ENCODE measurements around the gene GSK3B. TPM values are rescaled to one million over a fixed set of nuclear protein-coding genes. Genes with fewer than 3 reads are reported as not detected.

GSK3B gene
- total RNA-seq, 6 donors from 2014 or later: 41.4 to 84.9 (median 48.0) TPM

DNA sequence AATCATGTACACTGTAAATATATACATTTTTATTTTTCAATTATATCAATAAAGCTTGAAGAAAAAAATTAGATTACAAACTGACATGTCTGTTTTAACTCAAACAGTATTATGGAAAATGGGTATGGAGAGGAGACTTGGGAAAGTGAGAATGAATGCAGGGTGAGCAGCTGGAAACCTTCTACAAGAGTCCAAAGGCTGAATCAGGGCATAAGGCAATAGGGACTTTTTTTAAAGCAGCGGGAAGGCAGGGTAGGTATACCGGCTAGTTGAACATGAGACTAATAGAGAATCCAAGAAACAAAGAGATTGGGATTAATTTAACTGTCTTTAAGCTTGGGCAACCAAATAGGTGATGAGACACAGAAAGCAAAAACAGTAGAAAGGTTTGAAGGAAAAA lies 167.1 kb downstream of the GSK3B start:
- no peak for TF ChIP-seq EP300 (IDR thresholded peaks at IDR 0.05)
- TF ChIP-seq POLR2A (IDR thresholded peaks at IDR 0.05): no peak
- no peak for TF ChIP-seq POLR2AphosphoS5 (IDR thresholded peaks at IDR 0.05)
- TF ChIP-seq, protein P1, sequence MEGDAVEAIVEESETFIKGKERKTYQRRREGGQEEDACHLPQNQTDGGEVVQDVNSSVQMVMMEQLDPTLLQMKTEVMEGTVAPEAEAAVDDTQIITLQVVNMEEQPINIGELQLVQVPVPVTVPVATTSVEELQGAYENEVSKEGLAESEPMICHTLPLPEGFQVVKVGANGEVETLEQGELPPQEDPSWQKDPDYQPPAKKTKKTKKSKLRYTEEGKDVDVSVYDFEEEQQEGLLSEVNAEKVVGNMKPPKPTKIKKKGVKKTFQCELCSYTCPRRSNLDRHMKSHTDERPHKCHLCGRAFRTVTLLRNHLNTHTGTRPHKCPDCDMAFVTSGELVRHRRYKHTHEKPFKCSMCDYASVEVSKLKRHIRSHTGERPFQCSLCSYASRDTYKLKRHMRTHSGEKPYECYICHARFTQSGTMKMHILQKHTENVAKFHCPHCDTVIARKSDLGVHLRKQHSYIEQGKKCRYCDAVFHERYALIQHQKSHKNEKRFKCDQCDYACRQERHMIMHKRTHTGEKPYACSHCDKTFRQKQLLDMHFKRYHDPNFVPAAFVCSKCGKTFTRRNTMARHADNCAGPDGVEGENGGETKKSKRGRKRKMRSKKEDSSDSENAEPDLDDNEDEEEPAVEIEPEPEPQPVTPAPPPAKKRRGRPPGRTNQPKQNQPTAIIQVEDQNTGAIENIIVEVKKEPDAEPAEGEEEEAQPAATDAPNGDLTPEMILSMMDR (IDR thresholded peaks at IDR 0.05): no peak
- H3K27me3 ChIP-seq: no peaks in the 10 kb centered on the region

GRCh38 chr3:119924111-119925094 lies 169.8 kb downstream of the GSK3B start:
- H3K27me3 ChIP-seq: no peaks in the 10 kb centered on the region
- H3K4me1 ChIP-seq: peaks cover 0 to 11% (median 0%) of the 10 kb centered on the region in 4 donors
- TF ChIP-seq, protein P1 (IDR thresholded peaks at IDR 0.05): no peak
- no peak for TF ChIP-seq POLR2AphosphoS5 (IDR thresholded peaks at IDR 0.05)
- TF ChIP-seq POLR2A (IDR thresholded peaks at IDR 0.05): no peak
- no peak for TF ChIP-seq EP300 (IDR thresholded peaks at IDR 0.05)
- H3K9me3 ChIP-seq: no peaks in the 10 kb centered on the region
- ATAC-seq (ENCODE audit: low FRiP score in 2 of 2) (no peak), DNase-seq (no peak)
- H3K36me3 ChIP-seq: peaks cover 0 to 5% (median 0%) of the 10 kb centered on the region in 4 donors
- no peak overlapping the region for H3K4me3 ChIP-seq
- no peak overlapping the region for H3K27ac ChIP-seq
- 90 to 92% methylated on average over 7 of the region's 7 CpGs for WGBS, 2 donors

More for the DNA sequence above, 167.1 kb downstream of the GSK3B start:
- Histone ChIP-seq H3K4me1 (peaks cover 0 to 11% (median 0%) of the 10 kb centered on the region in 4 donors), H3K36me3 (no peaks in the 10 kb centered on the region), H3K4me3 (no peak overlapping the region), H3K9me3 (no peaks in the 10 kb centered on the region), H3K27ac (no peak overlapping the region)
- 98% methylated on average over 2 of the region's 2 CpGs for WGBS, 2 donors
- DNase-seq (no peak), ATAC-seq (ENCODE audit: low FRiP score in 2 of 2) (no peak)

DNA sequence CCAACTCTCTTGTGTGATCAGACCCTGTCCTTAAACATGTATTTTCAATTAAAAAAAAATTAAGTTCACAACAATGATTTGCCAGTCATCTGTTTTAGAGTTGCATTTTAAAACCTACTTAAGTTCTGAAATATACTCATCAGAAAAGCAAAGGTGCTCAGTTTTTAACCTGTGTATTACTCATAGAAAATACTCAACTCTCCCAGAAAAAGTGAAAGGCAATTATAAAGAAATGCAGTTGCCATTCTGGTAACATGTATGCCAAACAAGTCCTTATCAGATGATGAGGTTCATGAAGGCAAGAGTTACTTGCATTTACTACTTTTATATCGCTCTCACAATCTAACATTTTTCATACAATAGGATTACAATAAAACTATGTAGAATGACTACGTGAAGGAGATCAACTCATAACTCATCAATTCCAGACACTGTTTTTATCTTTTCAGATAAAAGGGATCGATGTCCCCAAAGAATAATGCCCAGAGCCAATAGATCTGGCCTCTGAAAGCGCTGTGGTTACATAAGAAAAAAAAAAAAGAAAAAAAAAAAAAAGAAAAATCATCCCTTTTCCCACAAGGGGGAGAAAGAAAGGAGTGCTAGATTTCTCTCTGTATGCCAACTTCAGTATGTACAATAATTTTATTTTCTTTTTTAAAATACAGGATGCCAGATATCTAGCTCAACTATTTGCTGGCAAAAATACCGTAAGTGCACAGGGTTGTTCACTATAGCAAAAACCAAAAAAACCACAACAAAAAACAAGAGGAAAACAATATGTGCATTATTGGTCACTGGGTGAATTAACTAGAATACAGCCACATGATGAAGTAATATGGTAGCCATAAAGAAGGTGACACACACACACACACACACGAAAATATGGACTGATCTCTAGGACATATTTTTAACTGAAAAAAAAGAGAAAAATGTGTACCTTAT lies 175.0 kb downstream of the GSK3B start:
- 91 to 96% methylated on average over 6 of the region's 6 CpGs for WGBS, 2 donors

DNA sequence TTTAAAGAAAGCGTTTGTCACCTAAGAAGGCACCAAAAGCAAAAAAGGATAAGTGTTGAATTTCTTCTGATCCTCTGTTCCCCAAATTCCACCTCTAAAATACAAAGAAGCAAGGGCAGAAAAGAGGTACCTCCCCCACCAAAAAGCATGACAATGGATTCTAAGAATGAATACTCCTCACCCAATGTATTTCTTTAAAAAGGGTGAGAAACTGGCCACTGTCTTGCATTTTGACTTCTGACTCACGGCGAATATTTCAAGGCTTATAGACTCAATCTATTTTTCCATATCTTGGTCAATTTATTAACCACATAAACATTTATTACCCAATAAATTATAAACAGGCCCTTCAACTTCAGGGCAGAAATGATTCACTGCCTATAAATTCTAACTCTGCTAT lies 181.2 kb downstream of the GSK3B start:
- TF ChIP-seq POLR2AphosphoS5 (IDR thresholded peaks at IDR 0.05) (no peak), EP300 (IDR thresholded peaks at IDR 0.05) (no peak), POLR2A (IDR thresholded peaks at IDR 0.05) (no peak)
- TF ChIP-seq, protein P1 (IDR thresholded peaks at IDR 0.05): no peak
- ATAC-seq (ENCODE audit: low FRiP score in 2 of 2): no peak
- Histone ChIP-seq H3K27me3 (no peaks in the 10 kb centered on the region), H3K4me3 (no peak overlapping the region), H3K36me3 (peaks cover 0 to 34% (median 9%) of the 10 kb centered on the region in 4 donors), H3K27ac (no peak overlapping the region), H3K4me1 (no peaks in the 10 kb centered on the region), H3K9me3 (no peaks in the 10 kb centered on the region)
- no peak for DNase-seq
- 90 to 91% methylated on average over 3 of the region's 3 CpGs for WGBS, 2 donors

More for the DNA sequence above, 175.0 kb downstream of the GSK3B start:
- Histone ChIP-seq H3K36me3 (peaks cover 0 to 10% (median 3%) of the 10 kb centered on the region in 4 donors), H3K9me3 (no peaks in the 10 kb centered on the region), H3K27me3 (no peaks in the 10 kb centered on the region), H3K4me1 (peaks cover 0 to 4% (median 0%) of the 10 kb centered on the region in 4 donors), H3K4me3 (no peak overlapping the region), H3K27ac (no peak overlapping the region)
- TF ChIP-seq, protein P1 (IDR thresholded peaks at IDR 0.05): no peak
- TF ChIP-seq EP300 (IDR thresholded peaks at IDR 0.05): no peak
- no peak for TF ChIP-seq POLR2AphosphoS5 (IDR thresholded peaks at IDR 0.05)
- TF ChIP-seq POLR2A (IDR thresholded peaks at IDR 0.05): no peak
- DNase-seq (no peak), ATAC-seq (ENCODE audit: low FRiP score in 2 of 2) (no peak)

All from upper lobe of left lung (tissue), 6 donors.